ENCODE data around the gene OLFML2B.
"Not testable (repeated sequence)": the region's sequence is repeated elsewhere in the genome, so short reads cannot be mapped to it uniquely, and the experiment has no call there.

OLFML2B gene

DNA sequence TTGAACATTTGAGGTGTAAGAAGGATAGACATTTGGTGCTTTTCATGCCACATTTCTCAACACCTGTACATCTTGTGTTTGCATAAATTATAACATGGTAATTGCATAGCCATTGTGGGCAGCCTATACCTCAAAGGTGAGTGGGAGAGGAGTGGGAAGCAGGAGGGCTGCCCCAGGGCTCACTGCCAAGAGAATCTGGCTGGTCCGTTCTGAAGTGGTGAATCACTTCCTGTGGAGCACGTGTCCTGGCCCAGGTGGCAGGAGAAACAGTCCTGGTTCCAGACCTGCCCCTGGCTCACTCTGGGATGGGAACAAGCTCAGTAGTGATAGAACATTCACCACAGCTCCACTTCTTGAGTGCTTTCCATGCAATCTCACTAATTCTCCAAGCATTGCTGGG is 11.6 kb upstream of the OLFML2B start:
- DNase-seq (ENCODE audit: low read depth), result no peak

DNA sequence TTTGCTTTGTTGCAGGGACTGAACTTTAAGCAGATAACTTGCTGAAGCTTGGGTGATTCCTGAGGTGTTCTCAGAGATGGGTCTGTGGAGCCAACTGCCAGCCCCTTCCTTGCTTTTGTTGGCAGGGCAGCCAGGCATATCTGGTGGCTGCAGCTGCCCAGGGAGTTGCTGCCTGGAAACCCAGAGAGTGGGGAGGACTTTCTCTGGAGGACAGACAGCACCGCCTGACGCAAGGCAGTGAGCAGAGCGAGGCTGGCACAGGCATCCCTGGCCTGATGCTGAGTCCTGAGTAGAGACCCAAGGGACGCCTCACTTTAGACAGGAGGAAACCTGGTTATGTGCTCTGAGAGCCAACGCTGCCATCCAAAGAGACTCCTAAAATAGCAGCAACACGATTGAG is 9.8 kb upstream of the OLFML2B start:
- no peak for DNase-seq (ENCODE audit: low read depth)

- no peak for DNase-seq (ENCODE audit: low read depth)
These were observed 7.2 kb upstream of the OLFML2B start for GRCh38 chr1:162030759-162031280.

DNA sequence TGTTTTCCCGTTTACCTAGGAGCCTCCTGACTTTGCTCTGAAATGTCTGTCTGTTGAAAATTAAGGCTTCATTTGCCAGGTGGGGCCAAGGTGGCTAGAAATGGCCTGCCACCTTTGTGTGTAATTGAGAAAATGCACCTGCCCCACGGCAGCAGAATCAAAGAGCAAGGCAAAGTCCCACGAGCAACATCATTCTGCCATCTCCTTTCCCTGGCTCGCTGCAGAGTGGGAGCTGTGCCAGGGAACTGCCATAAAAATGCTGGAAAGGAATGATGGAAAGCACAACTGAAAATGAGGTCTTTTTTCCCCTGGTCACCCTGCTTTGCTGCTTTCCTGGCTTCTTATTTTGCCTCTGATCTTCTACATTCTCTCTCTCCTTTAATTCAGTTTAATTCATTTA is 5.5 kb upstream of the OLFML2B start:
- DNase-seq (ENCODE audit: low read depth), result no peak

GRCh38 chr1:162028726-162029125 is 5.1 kb upstream of the OLFML2B start:
- no peak for DNase-seq (ENCODE audit: low read depth)

DNA sequence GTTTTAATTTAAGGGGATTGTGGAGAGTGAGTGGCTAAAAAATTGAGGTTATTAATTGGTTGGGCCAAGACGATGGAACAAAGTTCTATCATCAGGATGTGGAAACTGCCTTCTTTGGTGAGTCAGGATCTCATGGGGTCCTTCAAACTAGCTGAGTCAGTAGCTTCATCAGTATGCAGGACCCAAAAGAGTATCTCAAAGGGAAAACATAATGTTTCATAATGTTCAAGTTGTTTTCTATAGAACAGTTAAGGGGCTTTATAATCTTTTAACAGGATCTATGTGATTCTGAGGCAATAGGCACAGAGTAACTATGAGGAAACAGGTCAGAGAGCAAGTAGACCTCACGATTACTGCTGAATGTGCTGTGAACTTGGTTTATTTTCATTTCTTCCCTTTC is 3.2 kb upstream of the OLFML2B start:
- no peak for DNase-seq (ENCODE audit: low read depth)

- no peak for DNase-seq (ENCODE audit: low read depth)
These were observed 1.9 kb upstream of the OLFML2B start for GRCh38 chr1:162025541-162025940.

DNA sequence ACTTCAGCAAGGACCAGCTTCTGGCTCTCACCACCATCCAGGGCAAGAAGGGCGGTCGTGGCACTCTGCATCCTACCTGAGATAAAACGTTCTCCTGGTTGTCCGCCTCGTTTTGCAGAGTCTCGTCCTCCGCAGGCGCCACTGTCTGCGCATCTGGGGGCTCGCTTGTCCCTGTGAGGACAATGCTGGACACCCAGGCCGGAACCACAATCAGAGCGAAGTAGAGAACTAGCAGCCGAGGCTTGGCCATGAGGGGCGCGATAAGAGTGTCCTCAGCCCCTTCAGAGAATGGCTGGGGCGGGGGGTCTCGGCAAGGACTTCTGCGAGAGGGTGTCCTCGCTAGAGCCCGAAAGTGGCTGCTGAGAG is 505 bp downstream of the OLFML2B start:
- DNase-seq (ENCODE audit: low read depth), result no peak

GRCh38 chr1:162022626-162023025 is 1.0 kb downstream of the OLFML2B start:
- no peak for DNase-seq (ENCODE audit: low read depth)

- DNase-seq (ENCODE audit: low read depth), result no peak
These were observed 2.5 kb downstream of the OLFML2B start for GRCh38 chr1:162021124-162021523.

DNA sequence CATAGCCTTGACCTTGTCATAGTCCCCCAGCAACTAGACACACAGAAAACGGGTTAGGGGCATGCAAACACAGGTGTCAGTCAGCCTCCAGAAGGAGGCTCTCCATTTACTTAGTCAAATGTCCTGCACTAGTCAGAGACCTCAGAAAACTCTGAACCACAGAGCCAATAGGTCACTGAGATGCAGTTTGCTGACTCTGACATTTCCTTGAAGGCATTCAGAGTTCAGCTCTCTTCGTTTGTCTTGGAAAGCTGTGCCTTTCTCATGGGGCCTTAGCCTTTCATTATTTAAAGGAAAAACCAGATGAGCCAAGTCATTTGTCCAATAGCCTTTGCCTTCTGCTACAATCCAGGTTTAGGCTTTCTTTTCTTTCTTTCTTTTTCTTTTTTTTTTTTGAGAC is 3.5 kb downstream of the OLFML2B start:
- no peak for DNase-seq (ENCODE audit: low read depth)

DNA sequence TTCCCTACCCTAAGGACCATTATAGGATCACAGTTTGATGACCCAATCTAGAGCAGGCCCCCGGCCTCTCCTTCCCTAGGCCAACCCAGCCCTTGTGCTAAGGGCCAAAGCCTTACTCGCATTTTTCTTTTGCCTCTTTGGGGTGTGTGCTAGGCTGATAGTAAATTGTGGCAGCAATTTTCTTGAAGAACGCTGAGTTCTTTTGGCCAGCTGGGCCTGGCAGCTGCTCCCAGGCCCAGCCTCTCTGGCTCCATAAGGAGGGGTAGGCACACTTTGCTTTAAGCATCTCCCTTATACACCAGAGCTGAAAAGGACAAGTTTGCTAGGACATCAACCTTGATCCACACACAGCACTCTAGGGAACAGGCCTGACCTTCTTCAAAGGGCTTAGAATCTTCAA is 4.2 kb downstream of the OLFML2B start:
- DNase-seq (ENCODE audit: low read depth), result no peak

DNA sequence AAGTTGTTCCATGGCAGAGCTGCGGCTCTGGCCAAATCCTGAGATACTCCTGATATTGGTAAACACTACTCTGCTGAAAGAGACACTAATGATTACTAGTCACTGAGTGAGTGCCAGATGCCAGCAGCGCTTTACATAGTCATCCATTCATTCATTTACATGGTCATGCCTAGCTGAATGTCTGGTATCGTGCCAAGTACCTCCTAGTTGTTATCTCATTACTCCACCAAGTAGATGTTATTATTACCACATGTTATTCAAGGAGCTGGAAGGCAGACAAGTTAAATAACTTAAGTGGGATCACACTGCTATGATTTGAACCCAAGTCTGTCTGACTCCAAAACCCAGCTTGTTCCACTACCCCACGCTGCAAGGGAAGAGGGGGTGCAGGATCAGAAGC is 4.7 kb downstream of the OLFML2B start:
- no peak for DNase-seq (ENCODE audit: low read depth)

- no peak for DNase-seq (ENCODE audit: low read depth)
These were observed 5.3 kb downstream of the OLFML2B start for GRCh38 chr1:162018418-162018817.

DNA sequence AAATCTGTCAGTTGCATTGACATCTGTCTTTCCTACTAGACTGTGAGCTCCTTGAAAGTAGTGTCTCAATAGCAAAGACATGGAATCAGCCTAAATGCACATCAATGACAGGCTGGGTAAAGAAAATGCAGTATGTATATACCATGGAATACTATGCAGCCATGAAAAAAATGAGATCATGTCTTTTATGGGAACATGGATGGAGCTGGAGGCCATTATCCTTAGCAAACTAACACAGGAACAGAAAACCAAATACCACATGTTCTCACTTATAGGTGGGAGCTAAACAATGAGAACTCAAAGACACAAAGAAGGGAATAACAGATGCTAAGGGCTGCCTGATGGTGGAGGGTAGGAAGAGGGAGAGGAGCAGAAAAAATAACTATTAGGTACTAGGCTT is 5.9 kb downstream of the OLFML2B start:
- not testable (repeated sequence) for DNase-seq (ENCODE audit: low read depth)

- DNase-seq (ENCODE audit: low read depth), result no peak
These were observed 7.0 kb downstream of the OLFML2B start for GRCh38 chr1:162016631-162017030.

DNA sequence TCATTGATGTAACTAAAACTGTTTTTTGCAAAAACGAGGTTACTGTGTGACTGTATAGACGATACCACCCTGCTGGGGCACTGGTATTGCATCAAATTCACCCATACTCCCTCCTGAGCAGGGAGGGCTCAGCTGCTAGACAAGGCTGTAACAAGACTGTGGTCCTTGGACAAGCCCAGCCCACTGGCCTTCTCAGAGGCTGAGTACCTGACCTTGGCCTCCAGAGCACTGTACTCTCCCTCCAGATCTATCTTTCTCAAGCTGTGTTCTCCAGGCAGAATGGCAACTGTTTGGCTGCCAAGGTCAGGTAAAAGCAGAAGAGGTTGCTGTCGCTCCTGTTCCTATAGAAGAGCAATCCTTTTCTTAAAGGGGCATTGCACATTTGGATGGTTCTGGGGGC is 8.5 kb downstream of the OLFML2B start:
- no peak for DNase-seq (ENCODE audit: low read depth)

DNA sequence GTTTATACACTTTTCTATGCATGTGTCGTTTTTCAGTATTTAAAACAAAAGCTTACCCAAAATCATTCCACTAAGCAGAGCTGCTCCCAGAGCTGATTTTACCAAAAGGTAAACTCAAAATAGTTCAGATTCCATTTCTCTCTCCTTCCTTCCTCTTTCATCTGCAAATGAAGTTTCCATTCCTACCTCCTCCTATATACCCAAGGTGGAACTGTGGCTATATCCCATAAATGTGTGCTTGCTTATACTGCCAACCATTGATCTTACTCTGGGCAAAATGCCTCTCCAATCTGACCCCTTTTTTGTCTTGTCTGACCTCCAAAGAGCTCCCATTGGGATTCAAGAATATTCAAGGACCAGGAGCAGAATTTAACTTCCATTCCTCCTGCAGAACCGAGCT is 9.5 kb downstream of the OLFML2B start:
- no peak for DNase-seq (ENCODE audit: low read depth)

DNA sequence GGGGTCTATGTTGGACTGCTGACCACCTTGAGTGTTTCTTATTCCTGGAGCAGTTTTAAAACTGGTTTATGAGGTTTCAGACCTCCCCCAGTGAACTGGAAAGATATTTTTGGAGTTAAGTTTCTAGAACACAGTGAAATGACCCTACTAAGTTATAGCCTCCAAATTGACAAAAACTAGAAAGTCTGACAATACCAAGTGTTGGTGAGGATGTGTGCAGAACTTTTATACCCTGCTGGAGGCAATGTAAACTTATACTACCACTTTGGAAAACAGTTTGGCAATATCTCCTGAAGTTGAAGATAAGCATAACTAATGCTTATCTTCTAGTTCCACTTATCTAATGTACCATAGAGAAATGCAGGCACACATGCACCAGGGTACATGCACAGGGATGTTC is 10.4 kb downstream of the OLFML2B start:
- DNase-seq (ENCODE audit: low read depth), result no peak

GRCh38 chr1:162011337-162012012 is 12.2 kb downstream of the OLFML2B start:
- DNase-seq (ENCODE audit: low read depth), result no peak

- no peak for DNase-seq (ENCODE audit: low read depth)
These were observed 13.5 kb downstream of the OLFML2B start for GRCh38 chr1:162010175-162010506.

- no peak for DNase-seq (ENCODE audit: low read depth)
These were observed 14.0 kb downstream of the OLFML2B start for GRCh38 chr1:162009501-162010174.

GRCh38 chr1:162008799-162009198 is 14.9 kb downstream of the OLFML2B start:
- no peak for DNase-seq (ENCODE audit: low read depth)

GRCh38 chr1:162007466-162007865 is 16.2 kb downstream of the OLFML2B start:
- no peak for DNase-seq (ENCODE audit: low read depth)

Data from HS-5 (cell line).